HG03280 (cell line): ENCODE data around the gene MAD2L2.

Source experiments
- ATAC-seq: cut with Tn5 transposase; IDR thresholded peaks from one replicate; pipeline ENCODE4 v1.9.1; 2021; ENCODE audit warnings: mild to moderate bottlenecking, moderate library complexity; ENCODE audit not compliant: unreplicated experiment

Gene MAD2L2

GRCh38 chr1:11638121-11638520 is 42.8 kb downstream of the MAD2L2 start:
- ATAC-seq = no peak

DNA sequence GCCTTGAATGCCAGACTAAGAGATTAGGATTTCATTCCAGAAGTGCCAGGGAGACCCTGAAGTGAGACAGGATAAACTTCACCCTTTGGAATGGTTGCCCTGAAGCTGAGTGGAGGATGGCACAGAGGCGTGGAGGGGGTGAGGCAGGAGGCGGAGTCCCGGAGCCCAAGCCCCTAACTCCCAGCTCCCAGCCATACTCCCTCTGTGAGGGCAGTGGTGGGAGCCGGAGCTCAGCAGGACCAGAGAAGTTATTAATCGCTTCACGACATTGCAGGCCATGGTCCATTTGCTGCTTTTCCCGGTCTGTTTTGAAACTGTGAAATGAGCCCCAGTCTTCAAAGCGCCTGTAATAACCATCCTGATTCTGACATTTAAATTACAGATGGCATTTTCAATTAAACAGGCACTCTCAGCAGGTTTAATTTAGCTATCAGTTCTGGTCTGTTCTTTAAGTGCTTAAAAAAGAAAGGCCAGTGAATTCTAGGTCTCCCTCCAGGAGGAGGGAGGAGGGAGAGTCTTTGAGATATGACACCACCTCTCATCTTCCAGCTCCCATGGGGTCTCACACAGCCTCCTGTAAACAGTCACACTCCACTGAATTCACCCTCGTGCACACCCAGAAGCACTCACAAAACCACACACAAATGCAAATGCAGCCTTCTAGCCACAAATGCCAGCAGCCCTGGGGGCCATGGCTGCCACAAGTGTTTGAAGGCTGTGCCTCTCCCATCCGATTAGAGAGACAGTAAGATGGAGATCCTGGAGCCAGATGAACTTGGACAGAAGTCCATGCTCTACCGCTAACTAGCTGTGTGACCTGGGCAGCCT is 46.4 kb downstream of the MAD2L2 start:
- no peak for ATAC-seq

- no peak for ATAC-seq
These were observed 51.5 kb downstream of the MAD2L2 start for GRCh38 chr1:11629184-11630016.

- no peak for ATAC-seq
These were observed 52.2 kb downstream of the MAD2L2 start for GRCh38 chr1:11628767-11629166.

GRCh38 chr1:11626551-11626950 is 54.4 kb downstream of the MAD2L2 start:
- ATAC-seq = no peak
